DND-41 (cell line): Measurements from ENCODE around the gene CIZ1.
A peak's percentile ranks its signal among the peaks of the same experiment; 100 is the strongest.

Source experiments
- ATAC-seq: fragments of 200-7000 bp; cut with Tn5 transposase; 3 replicates; pipeline ENCODE4 v1.9.1; 2021; ENCODE audit warnings: low read depth; ENCODE audit not compliant: insufficient read depth
- DNase-seq: peaks from one replicate; pipeline ENCODE4 v3.0.0-alpha.2; 2020
- H2AFZ ChIP-seq: 2 replicates; pipeline ENCODE4 v1.6.0; 2012; ENCODE audit warnings: low read depth, low read length
- H3K27ac ChIP-seq: 2 replicates; pipeline ENCODE4 v1.5.1; 2012; ENCODE audit warnings: low read length, inconsistent platforms
- H3K27me3 ChIP-seq: fragments of 200-600 bp; sonication (generic); 2 replicates; pipeline ENCODE4 v1.6.0; 2012; ENCODE audit warnings: low read length, mild to moderate bottlenecking, inconsistent platforms; ENCODE audit not compliant: insufficient read depth, poor library complexity
- H3K36me3 ChIP-seq: 2 replicates; pipeline ENCODE4 v1.5.1; 2012; ENCODE audit warnings: low read length, inconsistent platforms; ENCODE audit not compliant: insufficient read depth
- H3K4me1 ChIP-seq: 2 replicates; pipeline ENCODE4 v1.5.1; 2012; ENCODE audit warnings: mild to moderate bottlenecking, low read length; ENCODE audit not compliant: insufficient read depth
- H3K4me2 ChIP-seq: 2 replicates; pipeline ENCODE4 v1.6.0; 2012; ENCODE audit warnings: mild to moderate bottlenecking, moderate library complexity, low read length, inconsistent platforms; ENCODE audit not compliant: insufficient read depth
- H3K4me3 ChIP-seq, 2 experiments: fragments of 200-600 bp in 1 of 2; shearing (Covaris generic) in 1 of 2; 2 replicates each; pipeline ENCODE4 v1.5.1; 2012 to 2016; ENCODE audit warnings: inconsistent platforms in 2 of 2, low read length in 2 of 2, mild to moderate bottlenecking in 2 of 2, low read depth in 1 of 2, moderate library complexity in 1 of 2
- H3K79me2 ChIP-seq: 2 replicates; pipeline ENCODE4 v1.6.0; 2012; ENCODE audit warnings: low read length, inconsistent platforms; ENCODE audit not compliant: insufficient read depth
- H3K9ac ChIP-seq: 2 replicates; pipeline ENCODE4 v1.6.0; 2012; ENCODE audit warnings: low read depth, mild to moderate bottlenecking, inconsistent platforms, low read length, moderate library complexity
- H3K9me3 ChIP-seq: 2 replicates; pipeline ENCODE4 v1.5.1; 2012; ENCODE audit warnings: low read length, moderate library complexity, mild to moderate bottlenecking, inconsistent platforms; ENCODE audit not compliant: insufficient read depth, severe bottlenecking
- H4K20me1 ChIP-seq: 2 replicates; pipeline ENCODE4 v1.6.0; 2012; ENCODE audit warnings: low read length; ENCODE audit not compliant: insufficient read depth
- CTCF ChIP-seq: IDR thresholded peaks from 2 replicates; pipeline ENCODE4 v1.5.1; 2012; ENCODE audit warnings: borderline replicate concordance, low read length, moderate library complexity, mild to moderate bottlenecking; ENCODE audit not compliant: poor library complexity, severe bottlenecking; ENCODE audit errors: extremely low read depth
- EZH2 ChIP-seq: IDR thresholded peaks from 3 replicates; pipeline ENCODE4 v1.6.1; 2012; ENCODE audit warnings: borderline replicate concordance, low read depth, mild to moderate bottlenecking, moderate library complexity, low read length, inconsistent platforms; ENCODE audit not compliant: severe bottlenecking

CIZ1 gene

GRCh38 chr9:128160603-128160987, 30.8 kb downstream of the CIZ1 start:
- peak overlapping the region; percentile 96 for H2AFZ ChIP-seq
- peak; percentile 46 for DNase-seq
- ATAC-seq: peak; percentile 43

GRCh38 chr9:128159784-128160602, 31.4 kb downstream of the CIZ1 start, which contains the start of gene BBLN:
BBLN (plus strand) TSS chr9:128160265; CDS start chr9:128160408, 143 bp downstream.
- Histone ChIP-seq H3K9me3 (no peaks in the 10 kb centered on the region), H3K4me1 (peaks cover 25% of the 10 kb centered on the region), H3K4me3 (peak within 1 kb of the TSS; percentile 69 to 90), H3K4me2 (peak within 1 kb of the TSS; percentile 84), H2AFZ (peak within 1 kb of the TSS; percentile 96), H3K27ac (peak within 1 kb of the TSS; percentile 79), H3K27me3 (no peaks in the 10 kb centered on the region), H4K20me1 (peaks cover 17% of the 10 kb centered on the region; the same call in 1 of the 2 replicates), H3K36me3 (peaks cover 29% of the 10 kb centered on the region), H3K79me2 (peaks cover 7% of the 10 kb centered on the region), H3K9ac (peak within 1 kb of the TSS; percentile 80)
- no peak for TF ChIP-seq EZH2
- no peak for TF ChIP-seq CTCF
- ATAC-seq (peak; percentile 88), DNase-seq (peak; percentile 93)

More at GRCh38 chr9:128160603-128160987, 30.8 kb downstream of the CIZ1 start:
- peak overlapping the region; percentile 69 to 90 for H3K4me3 ChIP-seq
- peak overlapping the region; percentile 80 for H3K9ac ChIP-seq
- H3K36me3 ChIP-seq: peaks cover 29% of the 10 kb centered on the region
- no peak for TF ChIP-seq EZH2
- no peak for TF ChIP-seq CTCF
- H3K9me3 ChIP-seq: no peaks in the 10 kb centered on the region
- peak overlapping the region; percentile 84 for H3K4me2 ChIP-seq
- peaks cover 25% of the 10 kb centered on the region for H3K4me1 ChIP-seq
- H3K79me2 ChIP-seq: peaks cover 7% of the 10 kb centered on the region
- H3K27me3 ChIP-seq: no peaks in the 10 kb centered on the region
- H4K20me1 ChIP-seq: peaks cover 17% of the 10 kb centered on the region; the same call in 1 of the 2 replicates
- H3K27ac ChIP-seq: peak overlapping the region; percentile 79

- peak overlapping the region; percentile 67 for H3K27ac ChIP-seq
- DNase-seq: peak; percentile 56
Measured at GRCh38 chr9:128159522-128159783, 31.9 kb downstream of the CIZ1 start.

More at GRCh38 chr9:128159522-128159783, 31.9 kb downstream of the CIZ1 start:
- H2AFZ ChIP-seq: peak overlapping the region; percentile 73
- peak overlapping the region; percentile 13 to 61; a peak in 3 of 4 replicates for H3K4me3 ChIP-seq
- peaks cover 7% of the 10 kb centered on the region for H3K79me2 ChIP-seq
- no peaks in the 10 kb centered on the region for H3K27me3 ChIP-seq
- TF ChIP-seq EZH2 (no peak), CTCF (no peak)
- H4K20me1 ChIP-seq: peaks cover 17% of the 10 kb centered on the region; the same call in 1 of the 2 replicates
- peak overlapping the region; percentile 84 for H3K4me2 ChIP-seq
- H3K4me1 ChIP-seq: peaks cover 25% of the 10 kb centered on the region
- peak; percentile 21 for ATAC-seq
- no peaks in the 10 kb centered on the region for H3K9me3 ChIP-seq
- peaks cover 26% of the 10 kb centered on the region for H3K36me3 ChIP-seq
- H3K9ac ChIP-seq: peak overlapping the region; percentile 60
